ENCODE measurements around the gene ATP11B. TPM values are rescaled to one million over a fixed set of nuclear protein-coding genes. Genes with fewer than 3 reads are reported as not detected.

Gene ATP11B
- total RNA-seq (2022; extraction: Qiagen RNA extraction), result 7.5 to 12.8 TPM (median 11.0 TPM) in 5 replicates

GRCh38 chr3:182792901-182793662 is at the start of gene ATP11B:
Gene ATP11B, plus strand, starts transcription at chr3:182793504. Its CDS starts 256 bp downstream, at chr3:182793760.

Other genes starting within 250 kb of the ATP11B start
- gene DCUN1D1, start 187.0 kb downstream of the ATP11B start, total RNA-seq (2022; extraction: Qiagen RNA extraction), result 14.7 to 18.7 TPM (median 17.3 TPM) in 5 replicates

Measured in A549 treated with AZD2906 at 1 μM for 4 hours (cell line).